HG02943 (cell line): ENCODE measurements around the gene STYX.
"Not testable (repeated sequence)": the region's sequence is repeated elsewhere in the genome, so short reads cannot be mapped to it uniquely, and the experiment has no call there.

ENCODE experiments used
- ATAC-seq: cut with Tn5 transposase; IDR thresholded peaks from one replicate; pipeline ENCODE4 v1.9.1; 2021; ENCODE audit warnings: mild to moderate bottlenecking, low read depth, moderate library complexity; ENCODE audit not compliant: unreplicated experiment

Gene STYX

DNA sequence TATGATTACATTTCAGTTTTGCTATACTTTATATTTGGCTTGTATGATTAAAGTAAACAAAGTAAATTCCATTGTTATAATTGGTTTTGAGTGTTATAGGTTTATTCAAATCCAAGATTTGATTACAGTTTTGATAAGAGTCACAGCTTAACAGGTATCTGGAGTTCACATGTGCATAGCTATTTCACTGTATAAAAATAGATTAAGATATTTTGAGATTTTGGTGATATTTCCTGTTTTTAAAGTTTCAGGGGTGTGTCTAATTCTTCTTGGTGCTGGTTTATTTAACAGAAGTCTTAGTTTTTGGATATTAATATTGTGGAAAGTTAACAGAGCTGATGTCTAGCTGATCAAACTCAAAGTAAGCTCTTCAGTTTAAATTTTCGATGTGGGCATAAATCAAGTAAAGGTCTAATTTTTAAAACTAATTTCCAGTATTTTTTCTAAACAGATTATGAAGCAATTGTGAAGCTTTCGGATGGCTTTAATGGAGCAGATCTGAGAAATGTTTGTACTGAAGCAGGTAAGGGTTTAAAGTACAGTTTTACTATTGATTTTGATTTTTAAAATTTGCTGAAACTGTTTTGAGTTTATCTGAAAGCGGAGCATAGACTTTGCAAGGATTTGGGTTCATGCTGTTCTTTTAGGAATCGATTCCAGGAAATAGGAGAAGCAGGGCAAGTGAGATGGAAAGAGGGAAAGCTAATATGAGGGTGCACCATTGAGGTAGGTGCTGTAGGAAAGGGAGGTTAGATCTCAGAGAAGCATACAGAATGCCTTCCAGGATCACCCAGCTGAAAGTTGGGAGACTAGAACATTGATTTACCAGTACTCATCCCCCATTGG is 6.2 kb upstream of the STYX start:
- ATAC-seq, result no peak

DNA sequence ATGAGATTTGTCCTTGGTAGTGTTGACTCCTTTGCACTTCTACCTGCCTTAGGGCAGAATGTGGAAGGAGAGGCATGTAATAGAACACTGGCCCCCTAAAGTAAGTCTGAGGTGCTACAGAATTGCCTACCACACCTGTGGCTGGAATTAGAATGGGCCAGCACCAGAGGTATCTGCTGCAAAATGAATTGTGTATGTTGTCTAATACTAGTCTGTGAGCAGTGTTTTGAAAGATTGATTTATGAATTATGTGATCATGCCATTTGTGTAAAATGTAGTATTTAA is 5.7 kb upstream of the STYX start:
- no peak for ATAC-seq

DNA sequence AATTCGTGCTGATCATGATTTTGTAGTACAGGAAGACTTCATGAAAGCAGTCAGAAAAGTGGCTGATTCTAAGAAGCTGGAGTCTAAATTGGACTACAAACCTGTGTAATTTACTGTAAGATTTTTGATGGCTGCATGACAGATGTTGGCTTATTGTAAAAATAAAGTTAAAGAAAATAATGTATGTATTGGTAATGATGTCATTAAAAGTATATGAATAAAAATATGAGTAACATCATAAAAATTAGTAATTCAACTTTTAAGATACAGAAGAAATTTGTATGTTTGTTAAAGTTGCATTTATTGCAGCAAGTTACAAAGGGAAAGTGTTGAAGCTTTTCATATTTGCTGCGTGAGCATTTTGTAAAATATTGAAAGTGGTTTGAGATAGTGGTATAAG is 2.5 kb upstream of the STYX start:
- not testable (repeated sequence) for ATAC-seq

DNA sequence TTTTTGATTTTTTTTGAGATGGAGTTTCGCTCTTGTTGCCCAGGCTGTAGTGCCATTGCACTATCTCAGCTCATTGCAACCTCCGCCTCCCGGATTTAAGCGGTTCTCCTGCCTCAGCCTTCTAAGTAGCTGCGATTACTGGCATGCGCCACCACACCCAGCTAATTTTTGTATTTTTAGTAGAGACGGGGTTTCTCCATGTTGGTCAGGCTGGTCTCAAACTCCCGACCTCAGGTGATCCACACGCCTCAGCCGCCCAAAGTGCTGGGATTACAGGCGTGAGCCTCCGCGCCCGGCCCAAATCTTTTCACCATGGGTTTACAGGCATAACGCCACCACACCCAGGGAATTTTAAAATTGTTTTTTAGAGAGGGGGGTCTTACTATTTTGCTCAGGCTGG is 931 bp upstream of the STYX start:
- ATAC-seq, result not testable (repeated sequence)

GRCh38 chr14:52729585-52729924 is 411 bp upstream of the STYX start:
- ATAC-seq, result no peak

- no peak for ATAC-seq
Observed at GRCh38 chr14:52730709-52731111, 744 bp downstream of the STYX start.

- ATAC-seq, result no peak
Observed at GRCh38 chr14:52733824-52734223, 3.9 kb downstream of the STYX start.

DNA sequence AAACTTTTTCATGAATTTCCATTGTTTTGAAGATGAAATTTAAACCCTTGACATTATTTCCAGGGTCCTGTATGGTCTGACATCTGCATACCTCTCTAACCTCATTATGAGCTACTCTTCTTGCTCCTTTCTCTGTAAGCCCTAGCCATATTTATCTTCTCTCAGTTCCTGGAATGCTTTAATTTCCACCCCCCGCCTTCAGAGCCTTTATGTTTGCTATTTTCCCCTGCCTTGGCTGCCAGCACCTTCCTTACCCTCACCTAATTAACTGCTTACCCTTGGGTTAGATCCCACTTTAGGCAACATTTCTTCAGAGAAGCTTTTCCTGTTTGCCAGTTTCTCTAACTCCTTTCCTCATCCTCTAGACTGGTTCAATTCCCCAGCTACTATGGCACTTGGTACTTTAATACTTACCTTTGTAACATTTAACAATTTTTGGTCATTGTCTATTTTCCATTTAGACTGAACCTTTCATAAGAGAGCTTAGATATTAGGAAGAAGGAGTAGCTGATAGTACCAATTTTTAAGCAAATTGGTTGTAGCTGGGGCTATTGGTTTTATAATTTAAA is 6.0 kb downstream of the STYX start:
- no peak for ATAC-seq

GRCh38 chr14:52738409-52738808 is 8.4 kb downstream of the STYX start:
- ATAC-seq, result no peak

- ATAC-seq, result no peak
Observed at GRCh38 chr14:52740751-52741150, 10.8 kb downstream of the STYX start.

GRCh38 chr14:52741865-52742264 is 11.9 kb downstream of the STYX start:
- ATAC-seq, result no peak

GRCh38 chr14:52748647-52749292 is 18.8 kb downstream of the STYX start:
- ATAC-seq, result no peak

DNA sequence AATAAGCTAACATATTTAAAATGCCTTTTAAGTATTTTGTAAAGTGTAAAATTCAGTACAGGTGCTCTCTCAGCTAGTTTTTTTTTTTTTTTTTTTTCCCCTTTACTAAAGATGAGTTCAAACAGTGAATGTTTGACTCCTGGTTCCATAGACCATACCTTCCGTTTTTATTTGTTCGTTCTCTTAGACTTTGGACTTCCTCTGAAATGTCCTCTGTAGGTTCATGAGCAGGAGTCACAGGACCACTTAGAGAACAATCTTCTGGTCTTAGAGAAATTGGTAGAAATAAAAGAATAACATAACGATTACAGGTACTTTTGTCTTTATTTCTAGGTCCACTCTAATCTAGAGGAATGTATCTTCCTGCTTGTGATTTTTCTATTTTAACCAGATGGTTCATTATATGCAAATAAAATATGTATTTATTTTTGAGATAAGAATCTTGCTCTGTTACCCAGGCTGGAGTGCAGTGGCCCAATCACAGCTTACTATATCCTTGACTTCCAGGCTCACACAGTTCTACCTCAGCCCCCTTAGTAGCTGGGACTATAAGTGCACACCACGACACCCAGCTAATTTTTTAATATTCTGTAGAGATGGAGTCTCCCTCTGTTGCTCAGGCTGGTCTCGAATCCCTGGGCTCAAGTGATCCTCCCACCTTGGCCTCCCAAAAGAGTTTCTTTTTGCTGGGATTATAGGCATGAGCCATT is 25.8 kb downstream of the STYX start:
- ATAC-seq, result no peak

DNA sequence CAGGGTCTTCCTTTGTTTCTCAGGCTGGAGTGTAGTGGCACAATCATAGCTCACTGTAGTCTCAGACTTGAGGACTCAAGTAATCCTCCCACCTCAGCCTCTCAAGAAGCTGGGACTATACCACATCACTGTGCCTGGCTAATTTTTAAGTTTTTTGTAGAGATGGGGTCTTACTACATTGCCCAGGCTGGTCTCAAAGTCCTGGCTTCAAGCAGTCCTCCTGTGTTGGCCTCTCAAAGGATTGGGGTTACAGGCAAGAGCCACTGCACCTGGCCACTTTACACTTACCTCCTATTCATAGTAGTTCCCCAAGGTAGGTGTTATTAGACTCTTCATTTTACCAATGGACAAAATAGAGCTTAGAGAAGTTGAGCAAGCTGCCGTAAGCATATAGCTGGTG is 29.2 kb downstream of the STYX start:
- no peak for ATAC-seq

DNA sequence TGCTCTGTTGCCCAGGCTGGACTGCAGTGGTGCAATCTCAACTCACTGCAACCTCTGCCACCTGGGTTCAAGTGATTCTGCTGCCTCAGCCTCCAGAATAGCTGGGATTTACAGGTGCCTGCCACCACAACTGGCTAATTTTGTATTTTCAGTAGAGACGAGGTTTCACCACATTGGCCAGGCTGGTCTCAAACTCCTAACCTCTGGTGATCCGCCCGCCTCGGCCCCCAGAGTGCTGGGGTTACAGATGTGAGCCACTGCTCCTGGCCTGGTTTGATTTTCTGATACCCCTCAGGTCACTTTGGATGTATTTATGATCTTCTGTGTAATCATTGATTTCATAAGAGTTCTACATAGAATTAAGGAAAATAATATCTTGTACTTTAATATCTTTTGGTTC is 33.0 kb downstream of the STYX start:
- ATAC-seq, result not testable (repeated sequence)

GRCh38 chr14:52767058-52767833 is 37.3 kb downstream of the STYX start:
- no peak for ATAC-seq

- ATAC-seq, result no peak
Observed at GRCh38 chr14:52769887-52770286, 39.9 kb downstream of the STYX start.

DNA sequence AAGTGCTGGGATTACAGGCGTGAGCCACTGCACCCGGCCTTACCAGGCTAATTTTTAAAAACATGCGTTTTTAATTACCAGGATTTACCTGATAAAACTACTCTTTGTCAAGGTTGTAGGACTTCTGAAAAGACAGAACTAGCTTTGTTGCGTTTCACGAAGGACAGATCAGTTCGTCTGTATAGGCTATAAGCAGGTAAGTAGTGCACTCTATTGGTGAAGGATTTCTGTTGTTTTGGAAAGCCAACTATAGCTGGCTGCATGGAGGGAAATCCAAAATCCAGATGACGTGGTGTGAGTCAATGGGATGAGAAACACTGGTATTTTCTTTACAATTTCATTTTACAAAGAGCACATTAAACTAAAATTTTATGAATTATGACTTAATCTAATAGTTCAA is 46.9 kb downstream of the STYX start:
- ATAC-seq, result no peak

DNA sequence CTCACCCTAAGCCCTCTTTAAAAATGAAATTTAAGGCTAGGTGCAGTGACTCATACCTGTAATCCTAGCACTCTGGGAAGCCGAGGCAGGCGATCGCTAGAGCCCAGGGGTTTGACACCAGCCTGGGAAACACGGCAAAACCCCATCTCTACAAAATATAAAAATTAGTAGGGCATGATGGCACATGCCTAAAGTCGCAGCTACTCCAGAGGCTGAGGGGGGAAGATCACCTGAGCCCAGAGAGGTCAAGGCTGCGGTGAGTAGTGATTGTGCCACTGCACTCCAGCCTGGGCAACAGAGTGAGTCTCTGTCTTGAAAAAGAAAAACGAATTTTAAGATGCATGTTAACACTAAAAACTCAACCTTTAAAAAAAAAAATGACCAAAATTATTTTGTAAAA is 48.7 kb downstream of the STYX start:
- ATAC-seq, result no peak

GRCh38 chr14:52780893-52781292 is 50.9 kb downstream of the STYX start:
- ATAC-seq, result no peak

- no peak for ATAC-seq
Observed at GRCh38 chr14:52781629-52782028, 51.7 kb downstream of the STYX start.
